Astrocyte of the cerebellum (primary cell): ENCODE data around the gene ALDOB.

ENCODE experiments used
- DNase-seq: peaks from one replicate; pipeline ENCODE4 v3.0.0-alpha.2; 2011; ENCODE audit warnings: low read depth
- H3K4me3 ChIP-seq: 2 replicates; pipeline ENCODE4 v1.5.1; 2011; ENCODE audit warnings: mild to moderate bottlenecking, low read depth, low read length, moderate library complexity
- CTCF ChIP-seq: IDR thresholded peaks from 2 replicates; pipeline ENCODE4 v1.5.1; 2012; ENCODE audit warnings: low read length, low read depth, moderate library complexity, mild to moderate bottlenecking; ENCODE audit errors: missing control alignments
- in situ Hi-C: cut with HindIII; loops from 2 replicates; pipeline ENCODE4 v1.10.0; 2017; ENCODE audit warnings: low sequenced_read_pairs

The ALDOB gene

GRCh38 chr9:101398930-101399642 lies 36.5 kb downstream of the ALDOB start:
- peak overlapping the region; percentile 70 for H3K4me3 ChIP-seq
- no peak for DNase-seq

GRCh38 chr9:101398068-101398929 lies 37.3 kb downstream of the ALDOB start, which contains the start of the genes MRPL50 and ZNF189:
Gene MRPL50, minus strand, starts transcription at chr9:101398618. Its CDS starts 26 bp downstream, at chr9:101398592.
Gene ZNF189, plus strand, starts transcription at chr9:101398851. Its CDS starts 306 bp downstream, at chr9:101399157.
- DNase-seq = peak; percentile 99
- peak within 1 kb of the TSS; percentile 70 for H3K4me3 ChIP-seq
- TF ChIP-seq CTCF = no peak
- in situ Hi-C loops = no loop called here

More at GRCh38 chr9:101398930-101399642, 36.5 kb downstream of the ALDOB start:
- in situ Hi-C loops = no loop called here
- TF ChIP-seq CTCF = no peak

DNA sequence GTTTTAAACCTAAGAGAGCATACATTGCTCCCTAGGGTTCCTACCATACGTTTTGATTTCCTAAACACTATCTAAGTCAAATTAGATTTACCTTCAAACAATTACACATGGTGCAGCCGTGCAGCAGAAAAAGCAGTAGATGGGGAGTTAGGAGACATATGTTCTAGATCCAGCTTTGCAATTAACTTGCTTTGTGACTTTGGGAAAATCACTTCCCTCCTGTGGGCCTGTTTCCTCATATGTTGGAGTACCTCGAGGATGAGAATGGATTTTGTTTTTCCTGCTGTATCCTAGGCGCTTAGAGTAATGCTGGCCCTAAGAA lies 37.9 kb downstream of the ALDOB start:
- no peak for DNase-seq
- in situ Hi-C loops = no loop called here
- peak overlapping the region; percentile 70 for H3K4me3 ChIP-seq
- no peak for TF ChIP-seq CTCF

DNA sequence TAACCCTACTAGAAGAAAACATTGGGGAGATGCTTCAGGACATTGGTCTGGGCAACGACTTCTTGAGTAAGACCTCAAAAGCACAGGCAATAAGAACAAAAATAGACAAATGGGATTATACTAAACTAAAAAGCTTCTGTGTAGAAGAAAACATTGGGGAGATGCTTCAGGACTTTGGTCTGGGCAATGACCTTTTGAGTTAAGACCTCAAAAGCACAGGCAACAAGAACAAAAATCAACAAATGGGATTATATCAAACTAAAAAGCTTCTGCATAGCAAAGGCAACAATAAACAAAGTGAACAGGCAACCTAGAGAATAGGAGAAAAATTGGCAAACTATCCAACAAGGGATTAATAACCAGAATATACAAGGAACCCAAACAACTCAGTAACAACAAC lies 40.9 kb downstream of the ALDOB start:
- no peak for TF ChIP-seq CTCF
- H3K4me3 ChIP-seq = no peak overlapping the region
- no peak for DNase-seq
- in situ Hi-C loops = no loop called here

- no peak for DNase-seq
- TF ChIP-seq CTCF = no peak
- no peak overlapping the region for H3K4me3 ChIP-seq
- in situ Hi-C loops = no loop called here
Measured at GRCh38 chr9:101393135-101393534, 42.4 kb downstream of the ALDOB start.

DNA sequence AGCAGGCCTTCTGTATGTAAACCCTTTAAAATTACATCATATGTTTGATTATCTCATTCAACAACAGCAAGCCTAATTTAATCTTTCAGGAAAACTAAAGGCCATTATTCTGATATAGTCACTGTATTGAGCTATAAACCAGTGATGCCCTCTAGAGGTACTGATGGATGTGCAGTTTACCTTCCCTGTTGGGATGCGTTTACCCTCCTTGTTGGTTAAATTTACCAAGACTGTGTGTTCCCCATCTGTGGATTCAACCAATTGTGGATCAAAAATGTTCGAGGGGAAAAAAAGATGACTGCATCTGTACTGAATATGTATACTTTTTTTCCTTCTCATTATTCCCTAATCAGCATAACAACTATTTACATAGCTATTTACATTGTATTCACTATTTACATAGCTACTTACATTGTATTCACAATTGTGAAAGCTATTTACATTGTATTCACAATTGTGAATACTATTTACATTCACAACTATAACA lies 47.0 kb downstream of the ALDOB start:
- in situ Hi-C loops = no loop called here
- no peak overlapping the region for H3K4me3 ChIP-seq
- TF ChIP-seq CTCF = peak; percentile 51
- DNase-seq = no peak
